Lung (tissue), 12 donors: ENCODE data around the gene SYTL3. TPM values are rescaled to one million over a fixed set of nuclear protein-coding genes. Genes with fewer than 3 reads are reported as not detected.

Experiments used
- ATAC-seq: fragments of 200-7000 bp; cut with Tn5 transposase; one replicate; pipeline ENCODE4 v1.9.1; 2020; ENCODE audit warnings: moderate number of reproducible peaks; ENCODE audit not compliant: insufficient read depth, low FRiP score
- DNase-seq, 3 donors: peaks; one replicate each; pipeline ENCODE4 v3.0.0-alpha.2; 2013 to 2017
- H3K27ac ChIP-seq, 2 donors: one replicate each; pipeline ENCODE4 v1.5.1; 2013; ENCODE audit warnings: mild to moderate bottlenecking in 2 of 2, moderate library complexity in 2 of 2, control low read depth in 1 of 2, inconsistent platforms in 1 of 2, low read depth in 1 of 2, low read length in 1 of 2
- H3K27me3 ChIP-seq, 3 donors: one replicate each; pipeline ENCODE4 v1.5.1; 2013; ENCODE audit warnings: low read length in 2 of 3; ENCODE audit not compliant: control insufficient read depth in 3 of 3, insufficient read depth in 3 of 3
- H3K36me3 ChIP-seq, 4 donors: one replicate each; pipeline ENCODE4 v1.5.1; 2013; ENCODE audit warnings: low read length in 4 of 4, mild to moderate bottlenecking in 1 of 4, moderate library complexity in 1 of 4; ENCODE audit not compliant: control insufficient read depth in 4 of 4, insufficient read depth in 4 of 4
- H3K4me1 ChIP-seq, 5 donors: one replicate each; pipeline ENCODE4 v1.5.1; 2013; ENCODE audit warnings: low read length in 5 of 5, mild to moderate bottlenecking in 2 of 5, moderate library complexity in 1 of 5; ENCODE audit not compliant: control insufficient read depth in 5 of 5, insufficient read depth in 5 of 5
- H3K4me3 ChIP-seq: one replicate; pipeline ENCODE4 v1.5.1; 2013; ENCODE audit warnings: mild to moderate bottlenecking, control low read depth, moderate library complexity
- H3K9ac ChIP-seq, 2 donors: one replicate each; pipeline ENCODE4 v1.5.1; 2013; ENCODE audit warnings: low read length in 2 of 2, control low read depth in 1 of 2; ENCODE audit not compliant: insufficient read depth in 1 of 2
- H3K9me3 ChIP-seq, 4 donors: one replicate each; pipeline ENCODE4 v1.5.1; 2013; ENCODE audit warnings: low read length in 3 of 4, mild to moderate bottlenecking in 1 of 4, moderate library complexity in 1 of 4; ENCODE audit not compliant: control insufficient read depth in 4 of 4, insufficient read depth in 3 of 4
- CTCF ChIP-seq: IDR thresholded peaks from 2 replicates; pipeline ENCODE4 v1.5.1; 2012; ENCODE audit warnings: mild to moderate bottlenecking; ENCODE audit errors: control extremely low read depth, extremely low read depth
- WGBS, 2 donors: extraction: QIAGEN DNeasy Blood & Tissue Kit; methylation state at CpG; one replicate each; pipeline ENCODE4 v1.1.7; 2013; 5-methylcytosine and 5-hydroxymethylcytosine counted together
- polyA plus RNA-seq, 2 donors: library from polyadenylated mRNA; stranded (reverse); fragments of 200-250 nt; gene quantifications; one replicate each; pipeline ENCODE4 v1.2.1, GENCODE V29; 2013
- total RNA-seq, 2 donors: library from RNA; depleted of rRNA in 1 of 2; stranded (reverse); fragments of >200 nt in 1 of 2; gene quantifications; one replicate each; pipeline ENCODE4 v1.2.1, GENCODE V29; 2014 to 2021
- donor health status: control.
- donor health status: control.
- donor health status: Bipolar disorder and iron deficiency.
- donor health status: healthy.
- donor health status: DM: yes; HTN: yes; CAD: no.

The SYTL3 gene
- total and polyA plus RNA-seq, 4 donors, result 6.5 to 20.0 (median 15.6) TPM

GRCh38 chr6:158709809-158710208 is 60.0 kb downstream of the SYTL3 start:
- Histone ChIP-seq H3K9ac (no peak overlapping the region), H3K9me3 (no peaks in the 10 kb centered on the region), H3K36me3 (peaks cover 0 to 4% (median 0%) of the 10 kb centered on the region in 4 donors), H3K27me3 (no peaks in the 10 kb centered on the region), H3K27ac (no peak overlapping the region), H3K4me1 (peaks cover 0 to 46% (median 13%) of the 10 kb centered on the region in 5 donors), H3K4me3 (no peak overlapping the region)
- TF ChIP-seq CTCF, result no peak
- 97 to 100% methylated on average over 4 of the region's 4 CpGs for WGBS, 2 donors
- DNase-seq, result peak in 1 of 3 donors; percentile 2
- ATAC-seq, result no peak

DNA sequence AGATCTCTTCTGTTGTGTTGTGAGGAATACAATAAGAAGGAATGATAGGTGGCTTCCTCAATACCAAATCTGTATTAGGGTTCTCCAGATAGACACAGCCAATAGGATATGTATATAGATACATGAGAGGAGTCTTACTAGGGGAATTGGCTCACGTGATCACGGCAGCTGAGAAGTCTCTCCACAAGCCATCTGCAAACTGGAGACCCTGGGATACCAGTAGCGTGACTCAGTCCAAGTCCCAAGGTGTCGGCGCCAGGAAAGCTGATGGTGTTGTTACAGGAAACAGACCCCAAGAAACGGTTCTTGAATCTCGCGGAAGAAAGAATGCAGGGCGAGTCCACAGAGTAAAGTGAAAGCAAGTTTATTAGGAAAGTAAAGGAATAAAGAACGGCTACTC is 61.4 kb downstream of the SYTL3 start:
- H3K9me3 ChIP-seq, result peaks cover 0 to 1% (median 0%) of the 10 kb centered on the region in 4 donors
- peak; percentile 66 to 83 (median 74) for DNase-seq
- 78 to 88% methylated on average over 10 of the region's 10 CpGs for WGBS, 2 donors
- H3K4me1 ChIP-seq, result peaks cover 0 to 43% (median 13%) of the 10 kb centered on the region in 5 donors
- H3K4me3 ChIP-seq, result no peak overlapping the region
- ATAC-seq, result no peak
- no peaks in the 10 kb centered on the region for H3K27me3 ChIP-seq
- H3K36me3 ChIP-seq, result peaks cover 0 to 4% (median 0%) of the 10 kb centered on the region in 4 donors
- H3K27ac ChIP-seq, result no peak overlapping the region
- no peak overlapping the region for H3K9ac ChIP-seq
- no peak for TF ChIP-seq CTCF

DNA sequence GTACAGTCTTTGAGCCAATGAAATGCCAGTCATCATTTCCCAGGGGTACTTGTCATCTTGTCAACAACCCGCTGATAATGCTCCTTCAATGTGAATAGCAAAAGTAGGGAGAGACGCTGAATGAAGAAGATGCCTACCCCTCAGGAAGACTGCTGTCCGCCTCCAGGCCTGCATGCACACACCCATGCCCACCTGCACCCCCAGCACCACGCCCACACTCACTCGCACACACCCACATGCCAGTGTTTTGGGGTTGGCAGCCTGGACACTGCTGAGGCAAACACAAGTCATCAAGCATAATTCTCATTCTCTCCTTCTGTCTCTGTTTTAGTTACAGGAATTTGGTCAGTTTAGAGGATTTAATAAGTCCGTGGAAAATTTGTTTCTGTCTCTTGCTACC is 63.6 kb downstream of the SYTL3 start:
- ATAC-seq (no peak), DNase-seq (no peak)
- H3K36me3 ChIP-seq, result peaks cover 0 to 6% (median 0%) of the 10 kb centered on the region in 4 donors
- peaks cover 0 to 21% (median 3%) of the 10 kb centered on the region in 5 donors for H3K4me1 ChIP-seq
- H3K27me3 ChIP-seq, result no peaks in the 10 kb centered on the region
- H3K27ac ChIP-seq, result no peak overlapping the region
- no peak overlapping the region for H3K9ac ChIP-seq
- no peak for TF ChIP-seq CTCF
- H3K9me3 ChIP-seq, result peaks cover 0 to 1% (median 0%) of the 10 kb centered on the region in 4 donors
- WGBS, 2 donors, result 86% methylated on average over 6 of the region's 6 CpGs
- H3K4me3 ChIP-seq, result no peak overlapping the region

DNA sequence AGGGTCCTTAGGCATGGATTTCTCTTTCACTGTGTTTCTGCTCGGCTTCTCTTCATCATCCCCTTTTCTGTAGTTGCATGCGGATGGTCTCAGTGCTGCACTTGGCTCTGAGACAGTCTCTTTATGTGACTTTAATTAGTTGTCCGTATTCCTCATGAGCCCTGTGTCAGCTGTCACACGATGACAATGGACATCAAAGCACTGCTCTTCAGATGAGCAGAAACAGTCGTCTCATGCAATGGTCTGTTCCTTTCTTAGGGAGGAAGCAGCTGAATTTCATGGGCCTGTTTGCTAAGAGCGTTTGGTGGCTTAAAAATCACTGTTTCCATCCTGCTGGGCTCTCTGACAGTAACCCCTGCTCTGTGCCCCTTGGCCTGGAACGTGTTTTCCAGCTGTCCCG is 64.9 kb downstream of the SYTL3 start:
- H3K36me3 ChIP-seq, result peaks cover 0 to 6% (median 0%) of the 10 kb centered on the region in 4 donors
- WGBS, 2 donors, result 76% methylated on average over 8 of the region's 8 CpGs
- peaks cover 0 to 1% (median 0%) of the 10 kb centered on the region in 4 donors for H3K9me3 ChIP-seq
- no peaks in the 10 kb centered on the region for H3K27me3 ChIP-seq
- DNase-seq, result peak in 1 of 3 donors; percentile 38
- peaks cover 0 to 18% (median 2%) of the 10 kb centered on the region in 5 donors for H3K4me1 ChIP-seq
- no peak overlapping the region for H3K9ac ChIP-seq
- no peak overlapping the region for H3K27ac ChIP-seq
- ATAC-seq, result no peak
- no peak overlapping the region for H3K4me3 ChIP-seq
- no peak for TF ChIP-seq CTCF
